CD4-positive, alpha-beta T cell treated with Interleukin-21 for 1 hour (primary cell): ENCODE measurements around the gene PCYT1A.

Source experiments
- DNase-seq: peaks from one replicate; pipeline ENCODE4 v3.0.0-alpha.2; 2020

PCYT1A gene

GRCh38 chr3:196235452-196236122, 51.9 kb downstream of the PCYT1A start:
- DNase-seq = no peak

DNA sequence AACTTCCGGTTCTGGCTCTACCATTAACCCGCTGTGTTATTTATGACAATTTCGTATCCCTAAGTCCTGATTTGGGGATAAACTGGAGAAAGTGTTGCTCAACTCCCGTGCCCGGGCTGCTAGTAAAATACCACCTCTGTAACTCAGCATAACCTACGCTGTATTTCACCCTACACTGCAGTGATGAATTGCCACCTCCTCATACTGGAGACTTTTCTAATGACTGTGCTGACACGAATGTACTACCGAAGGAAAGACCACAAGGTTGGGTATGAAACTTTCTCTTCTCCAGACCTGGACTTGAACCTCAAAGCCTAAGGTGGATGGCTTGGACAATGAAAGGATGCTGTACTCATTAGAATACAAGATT, 54.7 kb downstream of the PCYT1A start:
- no peak for DNase-seq

- no peak for DNase-seq
These were observed 55.2 kb downstream of the PCYT1A start for GRCh38 chr3:196232154-196232881.

- DNase-seq = no peak
These were observed 59.7 kb downstream of the PCYT1A start for GRCh38 chr3:196227629-196228493.

GRCh38 chr3:196227121-196227561, 60.4 kb downstream of the PCYT1A start:
- DNase-seq = no peak

- DNase-seq = no peak
These were observed 61.7 kb downstream of the PCYT1A start for GRCh38 chr3:196225763-196226364.

DNA sequence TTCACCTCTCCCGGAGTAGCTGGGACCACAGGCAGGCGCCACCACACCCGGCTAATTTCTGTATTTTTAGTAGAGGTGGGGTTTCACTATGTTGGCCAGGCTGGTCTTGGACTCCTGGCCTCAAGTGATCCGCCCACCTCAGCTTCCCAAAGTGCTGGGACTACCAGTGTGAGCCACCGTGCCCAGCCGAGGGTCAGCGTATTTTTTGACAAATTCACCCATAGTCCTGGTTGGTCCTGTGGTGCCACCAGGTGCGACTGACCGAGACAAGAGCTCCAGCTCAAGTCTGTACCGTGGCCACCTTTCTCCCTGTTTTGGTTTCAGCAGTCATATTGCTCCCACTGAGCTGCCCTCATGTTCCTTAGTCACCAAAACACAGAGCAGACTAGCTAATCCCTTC, 62.4 kb downstream of the PCYT1A start:
- DNase-seq = no peak

- DNase-seq = no peak
These were observed 64.5 kb downstream of the PCYT1A start for GRCh38 chr3:196222876-196223595.

- DNase-seq = no peak
These were observed 66.5 kb downstream of the PCYT1A start for GRCh38 chr3:196220991-196221390.

DNA sequence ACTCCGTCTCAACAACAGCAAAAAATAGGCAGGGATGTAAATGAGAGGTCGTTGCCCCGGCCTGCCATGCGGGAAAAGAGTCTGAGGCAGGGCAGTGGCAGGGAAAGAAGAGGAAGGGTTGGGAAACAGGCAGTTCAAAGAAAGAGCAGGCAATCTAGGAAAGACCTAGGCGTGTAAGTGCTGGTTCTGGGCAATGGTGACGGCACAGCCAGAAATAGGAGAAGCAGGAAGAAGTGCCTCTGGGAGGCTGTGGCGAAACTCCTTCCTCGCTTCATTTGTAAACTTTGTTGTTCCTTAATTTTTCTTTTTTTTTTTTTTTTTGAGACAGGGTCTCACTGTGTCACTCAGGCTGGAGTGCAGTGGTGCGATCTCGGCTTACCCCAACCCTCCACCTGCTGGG, 66.9 kb downstream of the PCYT1A start:
- DNase-seq = no peak

- DNase-seq = no peak
These were observed 67.6 kb downstream of the PCYT1A start for GRCh38 chr3:196219970-196220311.

GRCh38 chr3:196219194-196219969, 68.1 kb downstream of the PCYT1A start:
- DNase-seq = peak; percentile 63

- DNase-seq = no peak
These were observed 69.3 kb downstream of the PCYT1A start for GRCh38 chr3:196218155-196218712.

GRCh38 chr3:196217307-196218154, 70.0 kb downstream of the PCYT1A start:
- DNase-seq = no peak

DNA sequence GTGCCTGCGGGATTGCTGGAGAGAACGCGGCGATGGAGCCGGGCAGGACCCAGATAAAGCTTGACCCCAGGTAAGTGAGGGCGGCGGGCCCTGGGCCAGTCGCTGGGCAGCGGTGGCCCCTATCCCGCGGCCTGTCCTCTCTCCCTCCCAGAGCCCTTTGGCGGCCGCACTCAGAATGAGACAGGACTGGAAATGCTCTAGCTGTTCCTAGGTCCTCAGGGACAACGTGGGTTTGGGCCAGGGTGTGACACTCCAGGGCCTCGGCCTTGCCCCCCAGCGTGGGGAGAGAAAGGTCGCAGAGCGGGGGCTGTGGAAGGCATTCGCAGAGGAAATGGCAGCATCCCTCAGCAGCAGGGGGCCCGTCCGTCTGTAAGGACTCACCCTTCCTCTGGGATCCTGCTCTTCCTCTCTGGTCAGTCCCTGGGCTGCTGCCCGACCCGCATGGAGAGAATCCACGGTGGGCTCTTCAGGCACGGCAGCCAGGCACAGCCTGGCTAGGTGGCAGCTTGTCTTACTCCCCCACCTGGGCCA, 70.8 kb downstream of the PCYT1A start:
- DNase-seq = no peak

GRCh38 chr3:196216089-196216564, 71.4 kb downstream of the PCYT1A start, which contains the start of gene SLC51A:
TSS of gene SLC51A (plus strand) at chr3:196216534. CDS start at chr3:196216713, 179 bp downstream.
- DNase-seq = no peak

DNA sequence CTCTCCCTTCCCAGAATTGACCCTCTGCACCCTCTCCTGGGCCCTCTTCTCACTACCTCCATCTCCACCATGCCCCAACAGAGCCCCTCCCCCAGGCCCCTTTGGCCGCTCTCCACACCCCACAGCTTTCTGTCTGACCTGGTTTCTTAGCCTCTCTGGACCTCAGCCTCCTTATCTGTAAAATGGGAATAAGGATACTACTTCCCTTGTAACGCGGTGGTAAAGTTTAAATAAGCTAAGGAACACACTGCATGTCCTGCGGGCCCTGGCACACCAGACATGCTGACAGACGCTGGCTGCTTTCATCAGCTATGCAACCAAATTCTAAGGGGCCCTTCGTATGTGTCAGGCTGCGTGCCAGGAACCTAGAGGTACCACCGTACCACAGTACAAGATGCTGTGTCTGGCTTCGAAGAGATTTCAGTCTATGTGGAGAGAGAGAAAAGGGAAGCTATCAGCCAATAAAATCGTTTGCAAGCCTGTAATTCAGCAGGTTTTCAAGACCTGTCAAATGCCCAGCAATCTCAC, 72.0 kb downstream of the PCYT1A start:
- no peak for DNase-seq

DNA sequence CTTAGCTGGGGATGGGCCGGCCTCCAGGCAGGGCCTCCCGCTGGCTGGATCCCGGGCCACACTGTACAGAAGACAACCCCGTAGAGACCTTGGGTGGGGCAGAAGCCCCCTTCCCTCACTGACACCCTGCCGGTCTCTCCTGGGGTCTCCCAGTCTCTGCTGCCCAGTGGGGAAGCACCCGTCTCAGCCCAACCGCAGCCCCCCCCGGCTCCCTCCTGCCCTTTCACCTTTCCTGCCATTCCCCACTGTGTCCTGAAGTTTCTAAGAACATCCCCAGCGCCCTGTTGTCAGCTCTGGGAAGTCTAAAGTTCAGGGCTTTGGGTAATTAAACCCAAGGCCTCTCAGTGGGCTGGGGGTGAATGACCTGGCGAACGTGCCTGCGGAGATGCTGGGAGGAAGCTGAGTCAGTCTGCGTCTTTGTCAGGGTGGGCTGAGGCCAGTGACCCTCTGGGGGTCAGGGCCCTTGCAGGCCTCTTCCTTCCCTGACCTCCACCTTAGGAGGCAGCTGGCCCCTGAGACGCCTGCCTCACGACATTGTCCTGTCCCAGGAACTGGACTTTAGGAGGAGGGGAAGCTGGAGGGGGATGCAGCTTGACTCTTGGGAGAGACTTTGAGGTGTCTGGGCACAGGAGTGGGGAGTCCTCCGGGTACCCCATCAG, 72.6 kb downstream of the PCYT1A start:
- DNase-seq = no peak
